SK-N-SH treated with all-trans-retinoic acid at 6 μM for 48 hours (cell line): Measurements from ENCODE around the gene EAF1.

Source experiments
- ATAC-seq: fragments of 200-7000 bp; cut with Tn5 transposase; 3 replicates; pipeline ENCODE4 v1.9.1; 2020; ENCODE audit warnings: mild to moderate bottlenecking, moderate library complexity
- ARNTL ChIP-seq: fragments of 450-650 bp; formaldehyde crosslinking; IDR thresholded peaks from 2 replicates; pipeline ENCODE4 v1.5.0; 2020; ENCODE audit warnings: low read depth, mild to moderate bottlenecking, moderate library complexity, borderline replicate concordance
- BACH2 ChIP-seq: fragments of 250-450 bp; sonication (Bioruptor Pico); IDR thresholded peaks from 2 replicates; pipeline ENCODE4 v1.9.0; 2021; ENCODE audit warnings: mild to moderate bottlenecking, borderline replicate concordance
- CSDC2 ChIP-seq: fragments of 250-450 bp; sonication (Bioruptor Pico); IDR thresholded peaks from 2 replicates; pipeline ENCODE4 v1.5.0; 2020; ENCODE audit warnings: mild to moderate bottlenecking, moderate library complexity
- GLIS3 ChIP-seq: fragments of 250-450 bp; sonication (Bioruptor Pico); IDR thresholded peaks from 2 replicates; pipeline ENCODE4 v1.5.0; 2020; ENCODE audit warnings: mild to moderate bottlenecking, moderate library complexity
- ISL1 ChIP-seq: fragments of 250-450 bp; sonication (Bioruptor Pico); IDR thresholded peaks from 2 replicates; pipeline ENCODE4 v2.1.2; 2022; ENCODE audit warnings: mild to moderate bottlenecking, moderate library complexity
- OSR1 ChIP-seq: fragments of 250-450 bp; sonication (Bioruptor Pico); IDR thresholded peaks from 2 replicates; pipeline ENCODE4 v1.8.0; 2022; ENCODE audit warnings: moderate library complexity, mild to moderate bottlenecking, inconsistent platforms
- PPARA ChIP-seq: fragments of 250-450 bp; sonication (Bioruptor Pico); IDR thresholded peaks from 2 replicates; pipeline ENCODE4 v1.5.0; 2020; ENCODE audit warnings: mild to moderate bottlenecking, borderline replicate concordance
- RARB ChIP-seq: fragments of 250-450 bp; sonication (Bioruptor Pico); IDR thresholded peaks from 2 replicates; pipeline ENCODE4 v1.8.0; 2021; ENCODE audit warnings: mild to moderate bottlenecking, moderate library complexity
- SNAI2 ChIP-seq: fragments of 250-450 bp; sonication (Bioruptor Pico); IDR thresholded peaks from 2 replicates; pipeline ENCODE4 v1.5.0; 2020; ENCODE audit warnings: mild to moderate bottlenecking, moderate library complexity
- TCF4 ChIP-seq: fragments of 250-450 bp; sonication (Bioruptor Pico); IDR thresholded peaks from 2 replicates; pipeline ENCODE4 v1.8.0; 2021; ENCODE audit warnings: mild to moderate bottlenecking, moderate library complexity, borderline replicate concordance
- ZC3H10 ChIP-seq: fragments of 250-450 bp; sonication (Bioruptor Pico); IDR thresholded peaks from 2 replicates; pipeline ENCODE4 v1.5.1; 2021; ENCODE audit warnings: mild to moderate bottlenecking, moderate library complexity
- ZFP3 ChIP-seq: fragments of 250-450 bp; sonication (Bioruptor Pico); IDR thresholded peaks from 2 replicates; pipeline ENCODE4 v1.5.0; 2020; ENCODE audit warnings: mild to moderate bottlenecking, moderate library complexity
- ZNF565 ChIP-seq: fragments of 450-650 bp; formaldehyde crosslinking; conservative IDR thresholded peaks from 2 replicates; pipeline ENCODE4 v1.5.0; 2020; ENCODE audit warnings: low read depth, mild to moderate bottlenecking, moderate library complexity
- ZNF70 ChIP-seq: fragments of 450-650 bp; formaldehyde crosslinking; IDR thresholded peaks from 2 replicates; pipeline ENCODE4 v1.5.0; 2020; ENCODE audit warnings: mild to moderate bottlenecking, moderate library complexity
- ZNF8 ChIP-seq: fragments of 450-650 bp; formaldehyde crosslinking; IDR thresholded peaks from 2 replicates; pipeline ENCODE4 v1.5.0; 2020; ENCODE audit warnings: mild to moderate bottlenecking, moderate library complexity
- TF ChIP-seq, protein P1 (sequence below): fragments of 250-450 bp; sonication (Bioruptor Pico); IDR thresholded peaks from 2 replicates; pipeline ENCODE4 v1.8.0; 2020; ENCODE audit warnings: mild to moderate bottlenecking, moderate library complexity, borderline replicate concordance
- TF ChIP-seq, protein P2 (sequence below): fragments of 250-450 bp; sonication (Bioruptor Pico); IDR thresholded peaks from 2 replicates; pipeline ENCODE4 v1.5.1; 2021; ENCODE audit warnings: mild to moderate bottlenecking, moderate library complexity
- TF ChIP-seq, protein P3 (sequence below): fragments of 250-450 bp; sonication (Bioruptor Pico); IDR thresholded peaks from 2 replicates; pipeline ENCODE4 v1.5.0; 2020; ENCODE audit warnings: mild to moderate bottlenecking, moderate library complexity
- TF ChIP-seq, protein P4 (sequence below): fragments of 250-450 bp; sonication (Bioruptor Pico); IDR thresholded peaks from 2 replicates; pipeline ENCODE4 v1.8.0; 2021; ENCODE audit warnings: low read depth, mild to moderate bottlenecking, moderate library complexity, borderline replicate concordance
- TF ChIP-seq, protein P5 (sequence below): fragments of 250-450 bp; sonication (Bioruptor Pico); IDR thresholded peaks from 2 replicates; pipeline ENCODE4 v1.5.1; 2020; ENCODE audit warnings: low read depth, mild to moderate bottlenecking, moderate library complexity

EAF1 gene

DNA sequence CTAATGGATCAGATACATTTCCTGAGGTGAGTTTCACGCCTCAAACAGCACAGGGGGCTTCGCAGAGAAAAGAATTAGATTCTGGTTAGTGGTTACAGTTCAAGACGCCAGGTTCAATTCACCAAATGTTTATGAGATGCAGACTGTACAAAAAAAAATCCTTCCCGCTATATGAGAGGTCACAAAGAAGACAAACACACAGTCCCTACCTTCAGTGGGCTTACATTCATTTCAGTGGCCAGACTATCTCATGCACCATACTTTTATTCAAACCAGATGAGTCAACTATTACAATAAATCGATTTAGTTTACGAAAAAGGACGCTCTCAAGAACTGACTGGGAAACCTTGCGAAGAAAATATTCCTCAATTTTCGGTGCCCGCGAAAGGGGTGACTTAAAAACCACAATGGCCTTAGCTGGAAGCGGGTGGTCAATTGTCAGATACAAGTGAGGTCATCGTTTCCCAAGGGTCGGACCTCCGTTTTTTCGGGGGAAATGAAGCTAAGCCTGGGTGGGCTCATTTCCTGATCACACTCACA is 749 bp upstream of the EAF1 start (continued):
- TF ChIP-seq, protein P1, sequence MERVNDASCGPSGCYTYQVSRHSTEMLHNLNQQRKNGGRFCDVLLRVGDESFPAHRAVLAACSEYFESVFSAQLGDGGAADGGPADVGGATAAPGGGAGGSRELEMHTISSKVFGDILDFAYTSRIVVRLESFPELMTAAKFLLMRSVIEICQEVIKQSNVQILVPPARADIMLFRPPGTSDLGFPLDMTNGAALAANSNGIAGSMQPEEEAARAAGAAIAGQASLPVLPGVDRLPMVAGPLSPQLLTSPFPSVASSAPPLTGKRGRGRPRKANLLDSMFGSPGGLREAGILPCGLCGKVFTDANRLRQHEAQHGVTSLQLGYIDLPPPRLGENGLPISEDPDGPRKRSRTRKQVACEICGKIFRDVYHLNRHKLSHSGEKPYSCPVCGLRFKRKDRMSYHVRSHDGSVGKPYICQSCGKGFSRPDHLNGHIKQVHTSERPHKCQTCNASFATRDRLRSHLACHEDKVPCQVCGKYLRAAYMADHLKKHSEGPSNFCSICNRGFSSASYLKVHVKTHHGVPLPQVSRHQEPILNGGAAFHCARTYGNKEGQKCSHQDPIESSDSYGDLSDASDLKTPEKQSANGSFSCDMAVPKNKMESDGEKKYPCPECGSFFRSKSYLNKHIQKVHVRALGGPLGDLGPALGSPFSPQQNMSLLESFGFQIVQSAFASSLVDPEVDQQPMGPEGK (CRISPR knock-in tag): no peak
- TF ChIP-seq ZNF70 (no peak), OSR1 (CRISPR knock-in tag) (no peak), GLIS3 (CRISPR knock-in tag) (no peak), BACH2 (CRISPR knock-in tag) (no peak)
- TF ChIP-seq, protein P2, sequence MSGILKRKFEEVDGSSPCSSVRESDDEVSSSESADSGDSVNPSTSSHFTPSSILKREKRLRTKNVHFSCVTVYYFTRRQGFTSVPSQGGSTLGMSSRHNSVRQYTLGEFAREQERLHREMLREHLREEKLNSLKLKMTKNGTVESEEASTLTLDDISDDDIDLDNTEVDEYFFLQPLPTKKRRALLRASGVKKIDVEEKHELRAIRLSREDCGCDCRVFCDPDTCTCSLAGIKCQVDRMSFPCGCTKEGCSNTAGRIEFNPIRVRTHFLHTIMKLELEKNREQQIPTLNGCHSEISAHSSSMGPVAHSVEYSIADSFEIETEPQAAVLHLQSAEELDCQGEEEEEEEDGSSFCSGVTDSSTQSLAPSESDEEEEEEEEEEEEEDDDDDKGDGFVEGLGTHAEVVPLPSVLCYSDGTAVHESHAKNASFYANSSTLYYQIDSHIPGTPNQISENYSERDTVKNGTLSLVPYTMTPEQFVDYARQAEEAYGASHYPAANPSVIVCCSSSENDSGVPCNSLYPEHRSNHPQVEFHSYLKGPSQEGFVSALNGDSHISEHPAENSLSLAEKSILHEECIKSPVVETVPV (CRISPR knock-in tag): no peak
- TF ChIP-seq, protein P3, sequence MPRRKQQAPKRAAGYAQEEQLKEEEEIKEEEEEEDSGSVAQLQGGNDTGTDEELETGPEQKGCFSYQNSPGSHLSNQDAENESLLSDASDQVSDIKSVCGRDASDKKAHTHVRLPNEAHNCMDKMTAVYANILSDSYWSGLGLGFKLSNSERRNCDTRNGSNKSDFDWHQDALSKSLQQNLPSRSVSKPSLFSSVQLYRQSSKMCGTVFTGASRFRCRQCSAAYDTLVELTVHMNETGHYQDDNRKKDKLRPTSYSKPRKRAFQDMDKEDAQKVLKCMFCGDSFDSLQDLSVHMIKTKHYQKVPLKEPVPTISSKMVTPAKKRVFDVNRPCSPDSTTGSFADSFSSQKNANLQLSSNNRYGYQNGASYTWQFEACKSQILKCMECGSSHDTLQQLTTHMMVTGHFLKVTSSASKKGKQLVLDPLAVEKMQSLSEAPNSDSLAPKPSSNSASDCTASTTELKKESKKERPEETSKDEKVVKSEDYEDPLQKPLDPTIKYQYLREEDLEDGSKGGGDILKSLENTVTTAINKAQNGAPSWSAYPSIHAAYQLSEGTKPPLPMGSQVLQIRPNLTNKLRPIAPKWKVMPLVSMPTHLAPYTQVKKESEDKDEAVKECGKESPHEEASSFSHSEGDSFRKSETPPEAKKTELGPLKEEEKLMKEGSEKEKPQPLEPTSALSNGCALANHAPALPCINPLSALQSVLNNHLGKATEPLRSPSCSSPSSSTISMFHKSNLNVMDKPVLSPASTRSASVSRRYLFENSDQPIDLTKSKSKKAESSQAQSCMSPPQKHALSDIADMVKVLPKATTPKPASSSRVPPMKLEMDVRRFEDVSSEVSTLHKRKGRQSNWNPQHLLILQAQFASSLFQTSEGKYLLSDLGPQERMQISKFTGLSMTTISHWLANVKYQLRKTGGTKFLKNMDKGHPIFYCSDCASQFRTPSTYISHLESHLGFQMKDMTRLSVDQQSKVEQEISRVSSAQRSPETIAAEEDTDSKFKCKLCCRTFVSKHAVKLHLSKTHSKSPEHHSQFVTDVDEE (CRISPR knock-in tag): no peak

DNA sequence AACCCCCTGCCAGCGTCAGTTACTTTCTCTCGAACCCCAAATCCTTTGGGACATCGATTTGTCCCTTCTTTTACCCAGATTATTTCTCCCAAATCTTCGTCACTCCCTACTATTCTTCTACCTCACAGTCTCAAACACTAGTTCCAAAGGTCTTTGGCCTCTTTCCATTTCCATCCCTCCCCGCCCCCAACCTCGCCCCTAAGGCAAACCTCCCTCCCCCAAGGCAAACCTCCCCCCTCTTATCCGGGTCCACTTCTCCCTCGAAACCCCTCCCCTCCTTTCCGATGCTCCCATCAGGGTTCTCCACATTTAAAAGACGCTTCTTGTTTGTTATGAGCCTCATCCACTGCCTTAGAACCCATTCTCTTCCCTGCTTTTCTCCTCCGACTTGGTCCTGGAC is 583 bp downstream of the EAF1 start:
- TF ChIP-seq ARNTL (CRISPR knock-in tag) (no peak), SNAI2 (CRISPR knock-in tag) (no peak), ZNF8 (no peak), ZFP3 (CRISPR knock-in tag) (no peak), ISL1 (CRISPR knock-in tag) (no peak), BACH2 (CRISPR knock-in tag) (no peak), CSDC2 (CRISPR knock-in tag) (no peak), GLIS3 (CRISPR knock-in tag) (no peak), RARB (no peak)
- peak; percentile 26 for ATAC-seq

DNA sequence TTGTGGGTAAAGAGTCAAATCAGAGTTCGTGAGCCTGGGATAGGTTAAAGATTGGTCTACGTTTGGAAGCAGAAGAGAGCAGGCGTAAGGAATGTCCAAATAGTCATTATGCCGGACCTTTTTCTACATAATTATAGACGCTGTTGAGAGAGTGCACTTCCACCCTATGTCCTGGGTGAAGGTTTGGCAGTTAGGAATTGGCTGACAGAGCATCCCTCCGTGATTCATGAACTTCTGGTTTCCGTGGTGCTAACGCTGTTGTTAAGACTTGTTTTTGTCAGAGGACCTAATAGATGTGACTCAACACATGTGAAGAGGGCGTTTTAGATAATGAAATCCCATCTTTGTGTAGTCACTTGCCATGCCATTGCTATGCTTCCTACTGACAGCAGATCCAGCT is 1.1 kb downstream of the EAF1 start:
- TF ChIP-seq ZNF565 (CRISPR knock-in tag) (no peak), BACH2 (CRISPR knock-in tag) (no peak), ZNF8 (no peak)
- TF ChIP-seq, protein P4, sequence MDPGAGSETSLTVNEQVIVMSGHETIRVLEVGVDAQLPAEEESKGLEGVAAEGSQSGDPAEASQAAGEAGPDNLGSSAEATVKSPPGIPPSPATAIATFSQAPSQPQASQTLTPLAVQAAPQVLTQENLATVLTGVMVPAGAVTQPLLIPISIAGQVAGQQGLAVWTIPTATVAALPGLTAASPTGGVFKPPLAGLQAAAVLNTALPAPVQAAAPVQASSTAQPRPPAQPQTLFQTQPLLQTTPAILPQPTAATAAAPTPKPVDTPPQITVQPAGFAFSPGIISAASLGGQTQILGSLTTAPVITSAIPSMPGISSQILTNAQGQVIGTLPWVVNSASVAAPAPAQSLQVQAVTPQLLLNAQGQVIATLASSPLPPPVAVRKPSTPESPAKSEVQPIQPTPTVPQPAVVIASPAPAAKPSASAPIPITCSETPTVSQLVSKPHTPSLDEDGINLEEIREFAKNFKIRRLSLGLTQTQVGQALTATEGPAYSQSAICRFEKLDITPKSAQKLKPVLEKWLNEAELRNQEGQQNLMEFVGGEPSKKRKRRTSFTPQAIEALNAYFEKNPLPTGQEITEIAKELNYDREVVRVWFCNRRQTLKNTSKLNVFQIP (CRISPR knock-in tag): no peak
- peak; percentile 52 for ATAC-seq

DNA sequence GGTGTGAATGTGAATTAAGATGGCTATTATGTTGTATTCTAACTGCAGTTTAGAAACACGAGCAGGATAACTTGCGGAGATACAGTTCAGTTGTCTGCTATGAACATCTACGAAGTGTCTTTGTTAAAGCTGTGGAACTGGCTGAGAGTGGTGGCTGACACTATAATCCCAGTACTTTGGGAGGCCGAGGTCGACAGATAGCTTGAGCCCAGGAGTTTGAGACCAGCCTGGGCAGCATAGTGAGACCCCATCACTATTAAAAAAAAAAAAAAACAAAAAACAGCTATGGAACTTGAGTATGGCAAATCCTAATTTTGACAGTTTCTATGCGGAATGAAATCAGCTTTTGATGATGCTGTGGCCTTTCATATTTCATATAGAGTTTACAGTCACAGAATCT is 1.7 kb downstream of the EAF1 start:
- ATAC-seq: no peak

More for the DNA sequence above, 1.7 kb downstream of the EAF1 start:
- TF ChIP-seq GLIS3 (CRISPR knock-in tag) (no peak), ISL1 (CRISPR knock-in tag) (no peak), TCF4 (no peak), ZC3H10 (CRISPR knock-in tag) (no peak), ZNF565 (CRISPR knock-in tag) (no peak), RARB (no peak), ZNF8 (no peak), ZNF70 (no peak), BACH2 (CRISPR knock-in tag) (no peak), CSDC2 (CRISPR knock-in tag) (no peak), PPARA (CRISPR knock-in tag) (no peak)
- TF ChIP-seq, protein P5, sequence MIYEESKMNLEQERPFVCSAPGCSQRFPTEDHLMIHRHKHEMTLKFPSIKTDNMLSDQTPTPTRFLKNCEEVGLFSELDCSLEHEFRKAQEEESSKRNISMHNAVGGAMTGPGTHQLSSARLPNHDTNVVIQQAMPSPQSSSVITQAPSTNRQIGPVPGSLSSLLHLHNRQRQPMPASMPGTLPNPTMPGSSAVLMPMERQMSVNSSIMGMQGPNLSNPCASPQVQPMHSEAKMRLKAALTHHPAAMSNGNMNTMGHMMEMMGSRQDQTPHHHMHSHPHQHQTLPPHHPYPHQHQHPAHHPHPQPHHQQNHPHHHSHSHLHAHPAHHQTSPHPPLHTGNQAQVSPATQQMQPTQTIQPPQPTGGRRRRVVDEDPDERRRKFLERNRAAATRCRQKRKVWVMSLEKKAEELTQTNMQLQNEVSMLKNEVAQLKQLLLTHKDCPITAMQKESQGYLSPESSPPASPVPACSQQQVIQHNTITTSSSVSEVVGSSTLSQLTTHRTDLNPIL (CRISPR knock-in tag): no peak
- TF ChIP-seq, protein P1 (CRISPR knock-in tag): no peak
- TF ChIP-seq, protein P4 (CRISPR knock-in tag): no peak
